GM18526 (cell line): Measurements from ENCODE around the gene NMT1.

Experiments used
- POLR2A ChIP-seq: IDR thresholded peaks from 3 replicates; pipeline ENCODE4 v1.6.1; 2011; ENCODE audit not compliant: insufficient read length; ENCODE audit errors: extremely low read depth

The NMT1 gene

GRCh38 chr17:45104907-45105624 lies 43.9 kb downstream of the NMT1 start:
- TF ChIP-seq POLR2A = no peak

- no peak for TF ChIP-seq POLR2A
Observed at GRCh38 chr17:45106096-45106495, 45.0 kb downstream of the NMT1 start.

- no peak for TF ChIP-seq POLR2A
Observed at GRCh38 chr17:45106582-45106981, 45.5 kb downstream of the NMT1 start.

- TF ChIP-seq POLR2A = no peak
Observed at GRCh38 chr17:45107293-45108010, 46.3 kb downstream of the NMT1 start.

DNA sequence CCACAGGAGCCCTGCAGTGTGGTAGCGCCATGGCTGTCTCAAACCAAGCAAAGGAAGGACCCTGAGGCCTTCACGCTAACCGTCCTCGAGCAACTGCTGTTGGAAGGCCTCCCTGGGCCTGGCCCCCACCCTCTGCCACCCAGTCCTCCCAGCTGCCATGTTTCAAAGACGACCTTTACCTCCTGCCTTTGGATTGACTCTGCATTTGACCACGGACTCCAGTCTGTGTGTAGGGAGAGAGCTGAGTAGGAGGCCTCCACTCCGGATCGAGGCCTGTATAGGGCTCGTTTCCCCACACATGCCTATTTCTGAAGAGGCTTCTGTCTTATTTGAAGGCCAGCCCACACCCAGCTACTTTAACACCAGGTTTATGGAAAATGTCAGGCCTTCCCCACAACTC lies 46.9 kb downstream of the NMT1 start:
- no peak for TF ChIP-seq POLR2A

DNA sequence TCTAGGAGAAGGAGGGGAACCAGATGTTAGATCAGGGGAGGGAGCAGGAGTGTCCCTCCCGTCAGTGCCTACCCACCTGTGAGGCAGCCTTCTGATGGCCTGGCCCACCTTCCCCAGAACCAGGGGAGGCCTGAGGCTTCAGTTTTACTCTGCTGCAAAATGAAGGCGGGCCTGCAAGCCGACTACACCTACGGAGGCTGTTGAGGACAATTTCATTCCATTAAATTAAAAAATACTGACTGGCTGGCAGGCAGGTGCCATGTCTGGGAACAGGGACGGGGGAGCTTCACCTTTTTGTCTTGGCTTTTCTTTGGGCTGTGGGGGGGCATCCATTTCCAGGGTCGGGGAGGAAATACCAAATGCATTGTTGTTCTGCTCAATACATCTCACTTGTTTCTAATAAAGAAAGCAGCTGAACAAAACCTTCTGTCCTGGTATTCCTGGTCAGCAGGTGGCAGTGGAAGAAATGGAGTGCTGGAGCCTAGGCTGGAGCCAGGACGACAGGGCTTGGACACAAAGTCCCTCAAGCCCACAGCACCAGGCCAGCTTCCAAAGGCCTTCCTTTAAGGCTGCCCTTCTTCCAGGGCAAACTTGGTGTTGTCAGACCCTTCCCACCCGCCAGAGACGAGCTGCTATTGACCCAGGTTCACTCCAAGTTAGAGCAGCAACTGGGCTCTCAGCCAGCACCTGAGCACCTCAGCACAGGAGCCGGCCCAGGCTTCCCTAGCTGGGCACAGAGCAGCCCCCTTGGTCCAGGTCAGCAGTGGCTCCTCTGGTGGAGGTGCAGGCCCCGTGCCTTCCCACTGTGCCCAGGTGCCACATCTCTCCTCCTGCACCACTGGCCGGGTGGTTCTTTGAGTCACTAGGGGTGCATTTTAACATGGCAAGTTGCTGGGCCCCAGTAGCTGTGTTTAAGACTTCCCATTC lies 47.7 kb downstream of the NMT1 start:
- TF ChIP-seq POLR2A = no peak

DNA sequence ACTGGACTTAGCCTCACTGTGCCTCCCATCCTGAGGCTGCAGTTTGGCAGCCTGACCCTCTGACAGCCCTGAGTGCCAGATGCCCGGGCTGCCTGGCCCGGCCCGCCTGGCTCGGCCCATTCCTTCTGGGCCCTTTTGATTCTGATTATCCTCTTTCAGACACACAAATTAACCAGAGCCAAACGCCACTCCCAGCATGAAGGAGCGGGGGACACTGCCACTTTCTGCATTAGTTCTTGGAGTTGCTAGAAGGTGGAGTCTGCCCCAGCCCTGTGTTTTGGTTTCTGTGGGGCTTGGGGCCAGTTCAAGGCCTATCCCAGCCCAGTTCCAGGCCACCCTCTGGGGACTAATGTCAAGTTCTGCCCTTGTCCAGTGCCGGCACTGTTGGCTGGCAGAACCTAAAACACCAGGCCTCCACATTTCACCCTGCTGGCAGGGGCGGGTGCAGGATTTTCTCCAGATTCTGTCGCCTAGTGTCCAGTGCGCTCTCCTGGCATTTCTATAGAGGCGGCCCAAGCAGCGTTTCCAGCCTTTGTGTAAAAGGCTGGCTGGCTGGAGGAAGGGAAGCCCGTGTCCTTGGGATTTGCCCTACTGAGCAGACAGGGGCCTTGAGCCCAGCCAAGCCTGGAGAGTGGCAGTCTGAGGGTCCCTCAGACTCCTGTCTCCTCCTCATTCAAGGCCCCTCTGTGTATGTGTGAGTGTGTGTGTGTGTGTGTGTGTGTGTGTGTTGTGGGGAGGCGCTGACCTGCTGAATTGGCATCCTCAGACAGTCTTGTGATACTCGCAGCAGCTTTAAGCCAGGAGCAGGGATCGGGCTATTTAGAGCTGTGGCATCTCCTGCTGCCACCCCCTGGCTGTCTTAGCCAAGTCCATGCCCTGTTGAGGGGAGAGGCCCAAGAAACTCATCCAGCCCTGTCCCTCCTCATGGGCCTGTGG lies 49.8 kb downstream of the NMT1 start:
- no peak for TF ChIP-seq POLR2A

- TF ChIP-seq POLR2A = no peak
Observed at GRCh38 chr17:45111850-45112249, 50.7 kb downstream of the NMT1 start.

DNA sequence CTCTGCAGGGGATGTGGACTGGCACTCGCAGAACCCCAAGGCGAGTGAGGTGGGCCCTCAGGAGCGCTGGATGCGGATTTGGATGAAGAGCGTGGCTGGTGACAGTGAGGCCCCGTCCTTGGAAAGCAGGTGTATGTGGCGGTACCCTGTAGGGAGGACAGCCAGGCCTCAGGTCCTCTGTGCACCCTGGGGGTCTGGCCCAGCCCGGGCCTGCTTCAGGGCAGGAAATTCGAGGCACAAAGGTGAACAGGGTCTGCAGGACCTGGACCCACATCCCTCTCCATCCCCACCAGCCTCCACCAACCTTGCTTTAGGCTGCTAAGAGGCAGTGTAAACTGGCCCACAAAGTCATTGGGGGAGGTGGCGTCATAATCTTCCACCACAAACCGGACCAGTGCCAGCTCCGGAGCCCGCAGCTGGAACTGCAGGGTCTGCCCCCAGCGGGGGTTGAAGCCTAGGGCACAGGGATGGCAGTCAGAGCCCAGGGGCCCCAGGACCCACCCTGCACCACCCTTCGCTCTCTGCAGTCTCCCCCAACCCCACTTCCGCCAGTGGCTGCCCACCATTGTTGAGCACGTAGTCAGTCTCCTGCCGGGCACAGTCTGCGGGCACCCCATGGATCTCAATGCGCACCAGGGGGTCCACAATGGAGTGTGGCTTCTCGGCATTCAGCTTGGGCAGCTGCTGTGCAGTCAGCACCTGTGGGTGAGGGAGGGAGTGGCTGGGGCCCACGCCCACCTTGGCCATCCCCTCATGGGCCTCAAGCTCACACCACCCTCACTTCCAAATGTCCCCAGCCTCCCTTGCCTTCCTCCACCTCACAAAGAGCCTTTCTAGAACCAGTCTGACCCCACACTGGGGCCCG lies 51.7 kb downstream of the NMT1 start:
- TF ChIP-seq POLR2A = no peak

- TF ChIP-seq POLR2A = no peak
Observed at GRCh38 chr17:45113424-45113754, 52.3 kb downstream of the NMT1 start.

GRCh38 chr17:45114117-45114932 lies 53.2 kb downstream of the NMT1 start:
- no peak for TF ChIP-seq POLR2A

GRCh38 chr17:45115015-45115625 lies 54.0 kb downstream of the NMT1 start:
- TF ChIP-seq POLR2A = no peak

DNA sequence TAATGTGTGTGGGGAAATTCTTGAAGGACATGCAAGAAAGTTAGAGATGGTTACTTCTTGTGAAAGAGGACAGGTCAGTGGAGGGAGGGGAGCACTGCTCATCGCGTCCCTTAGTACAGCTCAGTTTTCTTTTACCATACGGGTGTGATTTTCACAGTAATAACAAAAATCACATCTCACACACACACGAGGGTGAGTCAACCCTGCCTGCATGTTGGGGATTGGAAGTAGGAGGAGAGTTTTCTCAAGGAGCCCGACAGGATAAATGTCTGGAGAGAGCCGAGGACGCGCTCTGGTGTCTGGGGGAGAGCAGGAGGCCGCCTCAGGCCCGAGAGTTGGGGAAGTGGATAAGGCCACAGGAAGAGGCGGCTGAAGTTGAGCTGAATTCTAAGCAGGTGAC lies 54.8 kb downstream of the NMT1 start:
- no peak for TF ChIP-seq POLR2A
